Adrenal gland (tissue), 5 donors: ENCODE data around the gene CTRB2.

Experiments
- CTCF ChIP-seq, 6 experiments: fragments of 450-650 bp in 4 of 6; fragments of 200-600 bp in 2 of 6; sonication (generic) in 1 of 6; IDR thresholded peaks; 1 replicate in 5 of 6; 2 replicates in 1 of 6; pipeline versions ENCODE4 v1.5.1 to v1.8.0; 2016 to 2021; ENCODE audit warnings: antibody characterized with exemption in 6 of 6, mild to moderate bottlenecking in 2 of 6, moderate library complexity in 1 of 6
- POLR2A ChIP-seq, 2 donors: fragments of 450-650 bp; IDR thresholded peaks; one replicate each; pipeline ENCODE4 v1.6.1; 2017; ENCODE audit warnings: antibody characterized with exemption in 2 of 2, mild to moderate bottlenecking in 2 of 2, moderate library complexity in 1 of 2
- donor health status: DM: no; HTN: no; CAD: no.

- TF ChIP-seq POLR2A (IDR thresholded peaks at IDR 0.05) (no peak), CTCF (IDR thresholded peaks at IDR 0.05) (no peak)
These were observed 13.1 kb downstream of the CTRB2 start for GRCh38 chr16:75193730-75194444.
